ENCODE data around the gene SNRNP25.
"Not testable (repeated sequence)": the region's sequence is repeated elsewhere in the genome, so short reads cannot be mapped to it uniquely, and the experiment has no call there.

SNRNP25 gene

GRCh38 chr16:53346-54236, at the start of gene SNRNP25, which contains the start of gene POLR3K:
Gene SNRNP25 (plus strand): TSS chr16:53828. CDS start chr16:54017, 189 bp downstream.
Gene POLR3K (minus strand): TSS chr16:53608. CDS start chr16:53586, 22 bp downstream.
- peak; percentile 98 for DNase-seq

GRCh38 chr16:9903-10665, 43.5 kb upstream of the SNRNP25 start:
- no peak for DNase-seq

- peak; percentile 69 for DNase-seq
Observed at GRCh38 chr16:10772-11171, 42.9 kb upstream of the SNRNP25 start.

- not testable (repeated sequence) for DNase-seq
Observed at GRCh38 chr16:17062-17765, 36.4 kb upstream of the SNRNP25 start.

- DNase-seq = not testable (repeated sequence)
Observed at GRCh38 chr16:20886-21285, 32.7 kb upstream of the SNRNP25 start.

GRCh38 chr16:24151-24550, 29.5 kb upstream of the SNRNP25 start:
- DNase-seq = not testable (repeated sequence)

- not testable (repeated sequence) for DNase-seq
Observed at GRCh38 chr16:25926-26348, 27.7 kb upstream of the SNRNP25 start.

- DNase-seq = not testable (repeated sequence)
Observed at GRCh38 chr16:30627-31026, 23.0 kb upstream of the SNRNP25 start.

GRCh38 chr16:33154-33876, 20.3 kb upstream of the SNRNP25 start:
- DNase-seq = not testable (repeated sequence)

GRCh38 chr16:33877-34647, 19.6 kb upstream of the SNRNP25 start:
- no peak for DNase-seq

- no peak for DNase-seq
Observed at GRCh38 chr16:34648-34987, 19.0 kb upstream of the SNRNP25 start.

- DNase-seq = no peak
Observed at GRCh38 chr16:35011-35677, 18.5 kb upstream of the SNRNP25 start.

- no peak for DNase-seq
Observed at GRCh38 chr16:35678-36305, 17.8 kb upstream of the SNRNP25 start.

- no peak for DNase-seq
Observed at GRCh38 chr16:36336-36984, 17.2 kb upstream of the SNRNP25 start.

- DNase-seq = no peak
Observed at GRCh38 chr16:37511-37910, 16.1 kb upstream of the SNRNP25 start.

- DNase-seq = not testable (repeated sequence)
Observed at GRCh38 chr16:38206-38605, 15.4 kb upstream of the SNRNP25 start.

- no peak for DNase-seq
Observed at GRCh38 chr16:38941-39892, 14.4 kb upstream of the SNRNP25 start.

- no peak for DNase-seq
Observed at GRCh38 chr16:41439-42068, 12.1 kb upstream of the SNRNP25 start.
